T-helper 2 cell treated with Interferon-gamma antibody and Interleukin-4, amounts not matched to agents 100 ng/mL and 5 ng/mL, for 36 hours (primary cell): Measurements from ENCODE around the gene PARD3B. TPM values are rescaled to one million over a fixed set of nuclear protein-coding genes. Genes with fewer than 3 reads are reported as not detected.

Source experiments
- intact Hi-C: fragments of 100-400 bp; cut with micrococcal nuclease; formaldehyde crosslinking; loops from one replicate; pipeline ENCODE4 v1.15.1; 2023
- total RNA-seq: library from RNA; stranded (reverse); gene quantifications from 2 replicates; pipeline ENCODE4 v1.2.3, GENCODE V29; 2022

The PARD3B gene
- total RNA-seq, 1 donor from 2014 or later = 1.7 TPM

- intact Hi-C loops = loop anchor here (10.0 kb wide), 1 partner anchor 371 kb away; no protein-coding TSS in a partner anchor
Observed at GRCh38 chr2:204695506-204695905, 150.2 kb downstream of the PARD3B start.

GRCh38 chr2:204696124-204696523 lies 150.8 kb downstream of the PARD3B start:
- intact Hi-C loops = loop anchor here (10.0 kb wide), 1 partner anchor 371 kb away; no protein-coding TSS in a partner anchor

DNA sequence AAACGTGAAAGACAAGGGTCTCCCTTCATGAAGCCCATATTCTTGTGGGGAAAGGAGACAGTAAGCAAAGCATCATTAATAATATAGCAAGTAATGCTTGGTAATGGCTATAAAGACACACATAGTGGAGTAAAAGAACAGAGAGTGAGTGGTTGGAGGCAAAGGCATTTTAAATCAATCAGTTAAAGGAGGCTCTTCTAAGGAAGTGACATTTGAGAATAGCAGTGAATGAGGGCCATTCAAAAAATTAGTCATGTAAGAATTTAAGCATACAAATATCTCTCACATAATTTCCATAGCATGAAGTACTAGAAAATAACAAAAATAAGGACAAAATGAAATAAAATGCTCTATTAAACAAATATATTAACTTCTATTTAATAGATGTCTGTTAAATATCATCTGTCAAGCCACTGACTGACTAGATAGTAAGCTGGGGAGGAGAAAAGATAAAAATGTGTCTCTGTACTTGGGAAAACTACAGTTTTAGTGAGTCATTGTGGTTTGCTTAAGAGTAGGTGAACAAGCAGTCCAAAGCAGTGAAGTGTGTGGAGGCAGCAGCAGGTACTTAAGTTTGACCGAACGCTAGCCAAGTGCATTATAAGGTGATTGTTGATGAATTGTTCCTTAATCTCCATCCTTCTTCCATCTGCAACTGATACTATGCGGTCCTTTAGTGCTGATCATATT lies 160.1 kb downstream of the PARD3B start:
- intact Hi-C loops = no loop called here

- intact Hi-C loops = no loop called here
Observed at GRCh38 chr2:204706939-204707338, 161.7 kb downstream of the PARD3B start.

- intact Hi-C loops = no loop called here
Observed at GRCh38 chr2:204713211-204713610, 167.9 kb downstream of the PARD3B start.

DNA sequence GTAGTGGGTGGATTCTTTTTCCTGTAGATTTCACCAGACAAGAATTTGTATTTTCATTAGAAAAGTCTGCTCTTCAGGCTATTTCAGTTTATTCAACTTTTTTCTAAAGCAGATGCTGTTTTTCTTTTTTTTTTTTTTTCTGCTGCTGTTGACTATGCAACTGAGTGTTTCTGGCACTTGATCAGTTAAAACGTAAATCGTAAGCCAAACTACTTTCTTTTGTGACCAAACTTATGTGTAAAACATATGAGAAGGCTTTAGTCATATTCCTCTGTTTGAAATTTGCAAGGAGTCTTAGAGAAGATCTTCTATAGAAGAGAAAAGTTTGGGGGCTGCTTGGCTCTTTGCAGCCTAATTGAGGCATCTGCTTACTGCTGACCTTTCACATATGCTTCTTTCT lies 170.1 kb downstream of the PARD3B start:
- intact Hi-C loops = no loop called here

- intact Hi-C loops = no loop called here
Observed at GRCh38 chr2:204717591-204717990, 172.3 kb downstream of the PARD3B start.

GRCh38 chr2:204718607-204719006 lies 173.3 kb downstream of the PARD3B start:
- intact Hi-C loops = no loop called here

- intact Hi-C loops = no loop called here
Observed at GRCh38 chr2:204720874-204721273, 175.6 kb downstream of the PARD3B start.

DNA sequence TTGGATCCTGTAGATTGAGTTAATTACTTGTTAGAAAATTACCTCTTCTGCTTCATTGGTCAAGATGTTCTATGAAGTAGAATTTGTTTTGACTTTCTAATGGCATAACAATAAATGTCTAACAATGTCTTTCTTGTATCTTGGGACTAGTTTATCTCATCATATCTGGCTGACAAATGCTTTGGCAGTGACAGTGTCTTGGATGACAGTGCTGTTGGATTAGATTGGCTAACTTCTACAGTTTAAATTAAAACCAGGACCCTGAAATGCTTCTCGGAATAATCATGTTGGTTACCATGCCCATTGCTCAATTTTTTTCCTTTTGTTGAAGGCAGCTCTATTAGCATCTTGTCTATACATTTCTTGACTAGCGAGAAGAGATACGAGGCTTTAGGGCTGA lies 176.9 kb downstream of the PARD3B start:
- intact Hi-C loops = no loop called here

- intact Hi-C loops = no loop called here
Observed at GRCh38 chr2:204722691-204723090, 177.4 kb downstream of the PARD3B start.

DNA sequence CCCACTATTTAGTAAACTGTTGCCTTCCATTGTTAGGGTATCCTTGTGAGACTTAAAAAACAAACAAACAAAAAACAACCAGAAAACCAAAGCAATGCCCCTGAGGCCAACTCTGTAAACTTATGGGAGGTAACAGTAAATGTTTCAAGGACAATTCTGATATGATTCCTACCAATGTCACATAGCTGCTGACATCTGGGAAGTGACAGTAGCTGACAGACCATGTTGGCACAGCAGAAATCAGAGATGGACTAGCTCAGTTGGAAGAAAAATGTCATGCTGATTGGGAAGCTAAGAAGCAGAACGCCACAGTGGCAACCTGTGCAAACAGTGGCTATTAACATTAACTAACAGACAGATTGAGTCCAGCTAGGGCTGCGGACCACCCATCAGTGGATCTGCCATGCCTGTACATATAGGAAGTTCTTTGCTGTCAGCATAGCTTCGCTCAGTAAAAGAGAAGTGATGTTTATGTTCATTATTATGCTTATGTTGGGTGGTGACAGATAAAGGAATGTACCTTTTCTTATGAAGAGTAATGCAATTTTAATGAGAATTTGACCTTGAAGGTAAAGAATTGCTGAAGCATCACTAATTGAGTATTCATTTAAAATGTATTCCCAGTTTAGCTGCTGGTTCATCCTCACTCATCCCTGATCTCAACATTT lies 180.6 kb downstream of the PARD3B start:
- intact Hi-C loops = no loop called here

GRCh38 chr2:204726831-204727230 lies 181.6 kb downstream of the PARD3B start:
- intact Hi-C loops = no loop called here

GRCh38 chr2:204727368-204727767 lies 182.1 kb downstream of the PARD3B start:
- intact Hi-C loops = no loop called here

DNA sequence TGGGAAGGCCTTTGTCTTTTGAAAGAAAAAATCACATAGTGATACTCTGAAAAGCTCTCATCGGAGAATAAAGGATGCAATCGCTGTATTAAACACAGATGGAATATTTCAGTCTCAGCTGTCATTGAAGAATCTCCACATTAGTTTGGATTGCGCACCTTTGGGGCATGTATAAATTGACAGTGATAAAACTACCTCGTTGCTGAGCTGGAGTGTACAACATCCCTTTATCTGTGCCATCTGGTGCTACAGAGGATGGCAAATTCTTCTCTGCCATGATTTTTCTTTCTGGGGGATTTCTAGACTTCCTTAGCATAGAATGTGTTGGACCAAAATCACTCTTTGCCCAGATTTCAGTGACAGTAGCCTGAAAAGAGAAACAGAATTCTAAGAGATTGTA lies 185.3 kb downstream of the PARD3B start:
- intact Hi-C loops = no loop called here

GRCh38 chr2:204732019-204732418 lies 186.7 kb downstream of the PARD3B start:
- intact Hi-C loops = no loop called here

GRCh38 chr2:204737296-204737695 lies 192.0 kb downstream of the PARD3B start:
- intact Hi-C loops = no loop called here

GRCh38 chr2:204738721-204739120 lies 193.4 kb downstream of the PARD3B start:
- intact Hi-C loops = no loop called here

DNA sequence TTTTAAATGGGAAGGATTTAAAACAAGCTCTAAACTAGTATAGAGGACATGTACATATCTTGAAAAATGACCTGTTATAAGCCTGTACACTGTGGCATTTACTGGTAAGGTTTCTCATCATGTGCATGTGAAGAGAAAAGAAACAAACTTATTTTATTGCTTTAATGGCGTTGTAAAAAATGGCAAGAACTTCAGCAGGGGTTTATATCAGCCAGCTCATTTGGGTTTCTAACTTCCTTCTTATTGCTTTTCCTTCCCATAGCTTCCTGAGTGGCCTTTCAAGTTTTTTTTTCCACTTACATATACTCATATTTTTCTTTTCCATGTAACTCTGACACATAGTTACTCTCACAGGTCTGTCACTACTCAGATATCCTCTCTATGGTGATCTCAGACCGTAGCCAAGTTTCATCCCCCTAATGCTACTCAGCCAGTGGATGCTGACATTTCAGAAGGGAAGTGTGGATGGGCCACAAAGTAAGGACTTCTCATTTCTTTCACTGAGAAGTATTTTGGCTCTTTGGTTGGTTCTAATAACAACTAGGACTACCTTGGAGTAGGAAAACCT lies 198.2 kb downstream of the PARD3B start:
- intact Hi-C loops = no loop called here

DNA sequence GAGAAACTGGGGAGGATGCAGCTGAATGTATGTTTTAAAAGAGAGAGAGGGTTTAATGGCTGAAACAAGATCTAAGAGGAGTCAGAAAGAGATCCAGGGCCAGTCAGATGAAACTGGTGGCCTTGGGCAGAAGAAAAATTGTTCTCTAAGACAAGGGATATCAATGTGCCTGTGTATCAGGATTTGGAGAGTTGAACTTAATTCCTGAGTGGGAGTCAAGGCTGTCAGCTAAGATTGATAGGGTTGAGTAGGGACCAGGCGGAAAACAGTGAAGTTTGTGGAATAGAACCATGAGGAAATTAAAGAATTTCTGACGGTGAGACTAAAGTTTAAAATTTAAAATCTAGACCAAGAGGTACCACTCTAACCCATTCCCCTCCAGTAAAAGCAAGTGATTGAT lies 199.2 kb downstream of the PARD3B start:
- intact Hi-C loops = no loop called here

DNA sequence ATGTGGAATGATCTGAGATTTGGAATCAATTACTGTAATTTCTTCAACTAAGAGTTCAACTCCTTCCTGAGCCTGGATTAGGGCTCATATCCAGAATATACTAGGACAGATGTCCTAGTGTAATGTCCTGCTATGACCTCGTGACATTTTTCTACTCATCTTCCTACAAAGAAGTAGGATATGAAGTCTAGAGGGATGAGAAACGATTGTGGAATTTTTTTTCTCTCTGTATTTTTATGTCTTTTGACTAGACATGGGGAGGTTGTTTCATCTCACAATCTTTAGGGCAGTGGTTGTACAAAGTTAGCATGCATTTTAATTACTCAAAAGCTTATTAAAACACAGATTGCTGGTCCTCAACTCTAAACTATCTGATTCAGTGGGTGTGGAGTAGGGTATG lies 203.0 kb downstream of the PARD3B start:
- intact Hi-C loops = no loop called here

DNA sequence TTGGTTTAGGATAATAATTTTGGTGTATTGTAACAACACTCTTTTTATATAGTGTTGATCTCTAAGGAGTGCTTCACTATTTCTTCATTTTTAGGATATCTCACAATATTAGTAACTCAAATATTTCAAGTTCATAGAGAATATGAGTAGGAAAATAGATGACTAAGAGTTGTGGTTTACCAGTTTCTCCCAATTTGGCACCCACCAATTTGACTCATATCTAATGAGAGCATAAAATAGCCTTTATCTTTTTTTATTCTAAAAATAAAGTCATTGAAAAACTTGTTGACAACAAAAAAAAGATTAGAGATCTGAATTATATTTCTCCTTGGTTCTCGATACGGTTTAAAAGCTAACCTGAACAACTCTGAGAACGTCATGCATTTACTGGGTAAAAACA lies 204.0 kb downstream of the PARD3B start:
- intact Hi-C loops = no loop called here

DNA sequence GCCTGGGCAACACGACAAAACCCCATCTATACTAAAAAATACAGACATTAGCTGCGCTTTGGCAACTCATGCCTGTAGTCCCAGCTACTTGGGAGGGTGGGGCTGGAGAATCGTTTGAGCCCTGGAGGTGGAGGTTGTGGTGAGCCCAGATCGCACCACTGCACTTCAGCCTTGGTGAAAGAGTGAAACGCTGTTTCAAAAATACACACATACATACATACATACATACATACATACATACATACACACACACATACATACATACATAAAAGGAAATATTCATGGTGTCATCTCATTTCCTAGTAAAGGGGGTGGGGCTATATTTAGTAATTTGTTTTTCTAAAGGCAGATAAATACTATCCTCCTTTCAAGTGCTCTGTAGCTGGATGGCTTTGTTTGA lies 205.1 kb downstream of the PARD3B start:
- intact Hi-C loops = no loop called here
